ENCODE data around the gene HAPSTR1. TPM values are rescaled to one million over a fixed set of nuclear protein-coding genes. Genes with fewer than 3 reads are reported as not detected.

HAPSTR1 gene
- total and polyA plus RNA-seq, 2 of the 13 experiments (the other 11 are each of a cell fraction or from before 2014, with no cell fraction given): 25.2 to 83.2 TPM

- TF ChIP-seq AFF4 (CRISPR knock-in tag; IDR thresholded peaks at IDR 0.05) (no peak), BATF2 (CRISPR knock-in tag; IDR thresholded peaks at IDR 0.05) (no peak), SRSF4 (IDR thresholded peaks at IDR 0.05; ENCODE audit: low read depth, low read length, poor library complexity, severe bottlenecking) (no peak), NR2F1 (CRISPR knock-in tag; IDR thresholded peaks at IDR 0.05) (no peak), SPEN (CRISPR knock-in tag; IDR thresholded peaks at IDR 0.05; ENCODE audit: low read depth) (peak; percentile 44; the same call in 1 of the 2 replicates), ZNF724P (CRISPR knock-in tag; IDR thresholded peaks at IDR 0.05; ENCODE audit: borderline replicate concordance) (no peak), ZBTB42 (CRISPR knock-in tag; IDR thresholded peaks at IDR 0.05) (no peak), ZNF761 (CRISPR knock-in tag; conservative IDR thresholded peaks at IDR 0.05) (no peak), ZNF503 (CRISPR knock-in tag; IDR thresholded peaks at IDR 0.05) (no peak), ZNF280B (CRISPR knock-in tag; IDR thresholded peaks at IDR 0.05; ENCODE audit: borderline replicate concordance) (no peak), CHCHD3 (CRISPR knock-in tag; IDR thresholded peaks at IDR 0.05) (no peak), ZNF350 (CRISPR knock-in tag; IDR thresholded peaks at IDR 0.05; ENCODE audit: borderline replicate concordance, low read depth) (no peak), ZNF501 (CRISPR knock-in tag; IDR thresholded peaks at IDR 0.05) (no peak), ZNF549 (CRISPR knock-in tag; IDR thresholded peaks at IDR 0.05) (no peak), ZNF142 (CRISPR knock-in tag; IDR thresholded peaks at IDR 0.05) (no peak)
These were observed 430 bp downstream of the HAPSTR1 start (continued) for GRCh38 chr16:9091867-9092281.
